NCI-H146 (cell line): ENCODE results near the gene RTF2.
"Not testable (repeated sequence)": the region's sequence is repeated elsewhere in the genome, so short reads cannot be mapped to it uniquely, and the experiment has no call there.

Experiments used
- DNase-seq: peaks from one replicate; lab custom pipeline; 2025; lab: John Stamatoyannopoulos, UW

Gene RTF2

GRCh38 chr20:56488566-56488965 is 20.1 kb downstream of the RTF2 start:
- no peak for DNase-seq

- no peak for DNase-seq
These were observed 32.7 kb downstream of the RTF2 start for GRCh38 chr20:56501116-56501515.

DNA sequence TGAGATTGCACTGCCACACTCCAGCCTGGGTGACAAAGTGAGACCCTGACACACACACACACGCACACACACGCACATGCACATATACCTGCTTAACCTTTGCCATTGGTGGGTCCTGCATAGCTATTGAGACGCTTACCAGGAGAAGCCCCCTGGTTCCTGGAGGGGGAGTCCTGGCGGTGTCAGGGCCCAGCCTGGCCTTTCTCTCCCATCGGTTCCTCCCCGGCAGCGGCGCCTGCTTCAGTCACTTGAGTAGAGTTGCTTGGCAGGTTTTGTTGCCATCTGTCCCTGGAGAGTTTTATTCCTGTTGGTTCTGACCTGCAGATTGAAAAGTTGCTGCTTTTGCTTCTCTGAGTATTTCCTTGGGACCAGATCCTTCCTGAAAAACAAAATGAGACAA is 35.5 kb downstream of the RTF2 start:
- no peak for DNase-seq

DNA sequence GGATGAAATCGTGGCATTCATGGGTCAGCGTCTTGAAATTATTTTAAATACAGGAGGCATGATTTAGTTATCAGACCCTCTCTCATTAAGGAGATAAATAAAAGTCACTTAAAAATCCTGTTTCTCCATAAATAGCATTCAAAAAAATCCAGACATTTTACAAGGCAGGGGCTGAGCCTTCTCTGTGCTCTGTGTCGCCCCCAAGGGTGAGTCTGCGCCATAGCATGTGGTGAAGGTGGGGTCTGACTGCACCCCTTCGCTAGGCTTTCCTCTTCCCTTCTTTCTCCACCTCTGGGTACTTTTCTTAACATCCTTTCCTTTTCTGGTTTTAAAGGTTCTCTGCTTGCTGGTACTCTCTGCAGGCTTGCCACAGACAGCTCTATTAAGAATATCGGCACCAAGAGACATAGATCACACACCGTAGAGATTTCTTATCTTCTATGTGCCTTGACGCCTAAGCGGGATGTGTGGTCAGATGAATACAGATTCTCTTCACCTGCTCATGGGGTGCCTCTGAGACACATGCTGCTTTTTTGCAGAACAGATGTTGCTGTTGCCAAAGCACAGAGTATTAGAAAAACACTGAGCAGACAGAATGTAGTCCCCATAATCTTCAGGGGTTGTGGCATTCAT is 36.1 kb downstream of the RTF2 start:
- no peak for DNase-seq

DNA sequence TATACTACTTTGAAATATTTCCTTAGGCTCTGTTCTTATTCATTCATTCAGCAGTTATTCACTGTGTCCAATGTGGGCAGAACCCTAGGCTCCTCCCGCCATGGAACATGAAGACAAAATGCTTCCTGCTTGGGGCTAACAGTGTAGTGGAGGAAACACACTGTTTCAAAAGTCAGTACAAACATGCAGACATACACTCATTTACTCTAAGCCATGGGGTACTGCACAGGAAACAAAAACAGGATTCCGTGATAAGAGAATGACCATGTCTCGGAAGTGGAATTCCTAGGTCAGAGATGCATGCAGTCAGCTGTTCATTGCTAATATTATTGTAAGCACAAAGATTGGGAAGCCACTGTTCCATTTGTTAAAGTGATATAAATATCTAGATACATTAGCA is 37.7 kb downstream of the RTF2 start:
- DNase-seq: no peak

DNA sequence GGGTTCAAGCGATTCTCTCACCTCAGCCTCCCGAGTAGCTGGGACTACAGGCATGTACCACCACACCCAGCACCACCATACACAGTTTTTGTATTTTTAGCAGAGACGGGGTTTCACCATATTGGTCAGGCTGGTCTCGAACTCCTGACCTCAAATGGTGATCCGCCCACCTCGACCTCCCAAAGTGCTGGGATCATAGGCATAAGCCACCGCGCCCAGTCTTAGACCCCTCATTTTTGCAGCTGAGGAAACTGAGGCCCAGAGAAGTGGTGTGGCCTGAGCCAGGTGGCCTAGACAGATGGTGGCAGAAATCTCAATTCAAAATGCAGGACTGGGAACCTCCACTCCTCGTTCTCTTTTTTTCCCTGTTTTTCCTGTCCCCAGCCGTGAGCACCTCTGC is 43.5 kb downstream of the RTF2 start:
- no peak for DNase-seq

GRCh38 chr20:56513161-56514150 is 45.0 kb downstream of the RTF2 start:
- no peak for DNase-seq

DNA sequence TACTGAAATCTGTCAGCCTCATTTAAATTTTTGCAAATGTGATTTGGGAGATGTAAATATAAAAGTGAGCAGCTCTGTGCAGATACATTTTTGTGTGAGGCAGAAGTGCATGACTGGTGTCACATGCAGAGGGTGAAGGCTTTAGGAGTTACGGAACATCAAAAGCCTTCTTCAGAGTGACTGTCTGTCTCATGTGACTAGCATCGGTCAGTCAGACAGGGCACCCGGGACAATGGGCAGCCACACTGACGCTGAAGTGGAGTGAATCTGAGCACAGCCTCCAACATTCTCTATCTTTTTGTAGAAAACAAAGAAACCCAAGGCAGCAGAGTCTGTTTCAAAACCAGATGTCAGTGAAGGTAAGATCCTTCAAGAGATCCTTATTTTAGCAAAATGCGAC is 48.2 kb downstream of the RTF2 start:
- DNase-seq: no peak

DNA sequence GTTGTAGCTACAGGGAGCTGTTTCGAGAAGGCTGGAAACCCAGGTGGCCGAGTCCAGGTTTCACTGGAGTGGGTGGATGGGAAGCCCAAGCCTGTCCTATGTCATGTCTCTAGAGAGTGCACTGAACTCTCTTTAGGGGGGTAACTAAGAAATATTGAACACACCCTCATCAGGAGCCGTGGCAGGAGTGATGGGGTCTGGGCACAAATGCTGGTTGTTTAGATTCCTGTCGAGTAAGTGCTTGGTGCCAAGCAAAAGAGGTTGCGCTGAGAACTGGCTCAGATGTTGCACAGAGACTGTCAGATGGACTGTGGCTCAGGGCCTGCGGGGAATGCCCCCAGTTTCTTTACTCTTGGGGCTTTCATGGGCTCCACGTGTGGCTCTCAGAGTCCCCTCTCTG is 48.8 kb downstream of the RTF2 start:
- no peak for DNase-seq

DNA sequence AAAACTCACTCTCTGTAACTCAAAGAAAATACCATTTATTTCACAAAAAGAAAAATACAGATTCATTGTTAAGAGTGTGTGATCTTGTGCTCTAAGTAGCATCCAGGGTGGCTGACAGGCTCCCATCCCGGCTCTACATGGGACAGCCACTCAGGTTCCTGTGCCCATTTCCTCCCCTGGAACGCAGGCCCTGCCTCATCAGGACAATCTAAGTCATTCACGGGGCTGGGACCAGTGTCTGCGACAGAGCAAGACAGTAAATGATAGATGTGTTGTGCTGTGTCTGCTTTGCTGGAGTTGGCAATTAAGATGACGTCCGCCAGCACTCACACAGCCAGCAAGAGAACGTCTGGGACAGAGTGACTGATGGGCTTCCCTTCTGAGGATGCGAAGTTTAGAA is 49.2 kb downstream of the RTF2 start:
- DNase-seq: no peak

- DNase-seq: no peak
These were observed 49.7 kb downstream of the RTF2 start for GRCh38 chr20:56518126-56518525.

- DNase-seq: no peak
These were observed 50.4 kb downstream of the RTF2 start for GRCh38 chr20:56518721-56519398.

DNA sequence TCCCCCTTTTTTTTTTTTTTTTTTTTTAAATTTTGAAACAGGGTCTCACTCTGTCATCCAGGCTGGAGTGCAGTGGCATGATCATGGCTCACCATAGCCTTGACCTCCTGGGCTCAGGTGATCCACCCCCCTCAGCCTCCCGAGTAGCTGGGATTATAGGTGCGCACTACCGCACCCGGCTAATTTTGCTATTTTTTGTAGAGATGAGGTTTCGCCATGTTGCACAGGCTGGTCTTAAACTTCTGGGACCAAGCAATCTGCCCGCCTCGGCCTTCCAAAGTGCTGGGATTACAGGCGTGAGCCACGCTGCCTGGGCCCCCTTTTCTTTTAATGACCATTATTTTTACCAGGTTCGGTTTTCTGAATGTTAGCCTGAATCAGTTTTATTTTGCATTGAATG is 51.1 kb downstream of the RTF2 start:
- DNase-seq: no peak

DNA sequence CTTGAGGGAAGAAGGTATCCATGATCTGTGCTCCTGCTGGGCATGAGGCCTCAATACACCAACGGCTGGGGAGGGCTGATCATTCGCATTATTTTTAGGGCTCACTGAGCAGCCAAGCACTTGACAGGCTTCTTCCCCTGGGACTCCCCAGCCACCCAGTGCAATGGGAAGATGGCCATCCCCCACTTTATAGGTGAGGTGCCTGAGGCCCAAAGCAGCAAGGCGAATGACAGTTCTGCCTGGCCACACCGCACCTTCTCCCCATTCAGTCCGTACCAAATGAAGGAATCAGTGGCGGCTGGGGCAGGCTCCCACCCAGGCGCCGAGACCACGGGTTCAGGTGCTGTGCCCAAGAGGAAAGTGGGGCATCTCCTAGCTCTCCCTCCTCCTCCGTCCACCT is 51.8 kb downstream of the RTF2 start:
- DNase-seq: no peak

DNA sequence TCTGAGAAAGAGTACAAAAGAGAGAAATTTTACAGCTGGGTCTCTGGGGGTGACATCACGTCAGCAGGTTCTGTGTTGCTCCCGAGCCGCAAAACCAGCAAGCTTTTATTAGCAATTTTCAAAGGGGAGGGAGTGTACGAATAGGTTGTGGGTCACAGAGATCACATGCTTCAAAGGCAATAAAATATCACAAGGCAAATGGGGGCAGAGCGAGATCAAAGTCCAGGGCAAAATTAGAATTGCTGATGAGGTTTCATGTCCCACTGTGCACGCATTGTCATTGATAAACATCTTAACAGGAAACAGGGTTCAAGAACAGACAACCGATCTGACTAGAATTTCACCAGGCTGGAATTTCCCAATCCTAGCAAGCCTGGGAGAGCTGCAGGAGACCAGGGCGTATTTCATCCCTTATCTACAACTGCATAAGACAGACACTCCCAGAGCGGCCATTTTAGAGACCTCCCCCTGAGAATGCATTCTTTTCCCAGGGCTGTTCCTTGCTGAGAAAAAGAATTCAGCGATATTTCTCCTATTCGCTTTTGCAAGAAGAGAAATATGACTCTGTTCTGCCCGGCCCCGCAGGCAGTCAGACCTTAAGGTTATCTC is 52.4 kb downstream of the RTF2 start:
- not testable (repeated sequence) for DNase-seq

- no peak for DNase-seq
These were observed 53.9 kb downstream of the RTF2 start for GRCh38 chr20:56522311-56522710.

GRCh38 chr20:56524444-56524843 is 56.0 kb downstream of the RTF2 start, which contains the start of gene FAM209A:
Gene FAM209A, plus strand, starts transcription at chr20:56524744. Its CDS starts 65 bp downstream, at chr20:56524809.
- not testable (repeated sequence) for DNase-seq

DNA sequence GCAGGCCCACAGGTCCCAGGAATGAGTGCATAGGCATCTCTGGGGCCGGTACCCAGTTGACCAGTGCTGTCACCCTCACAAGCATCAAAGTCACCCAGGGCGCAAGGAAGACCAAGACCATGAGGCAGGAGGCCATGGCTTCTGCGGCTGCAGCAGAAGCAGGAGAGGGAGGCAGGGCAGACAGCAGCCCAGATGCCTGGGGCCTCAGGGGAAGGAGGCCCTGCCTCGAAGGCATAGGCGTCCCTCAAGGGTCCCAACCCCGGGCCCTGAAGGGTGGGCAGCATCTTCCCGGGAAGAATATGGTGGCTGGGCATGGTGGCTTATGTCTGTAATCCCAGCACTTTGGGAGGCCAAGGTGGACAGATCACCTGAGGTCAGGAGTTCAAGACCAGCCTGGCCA is 59.1 kb downstream of the RTF2 start:
- no peak for DNase-seq

DNA sequence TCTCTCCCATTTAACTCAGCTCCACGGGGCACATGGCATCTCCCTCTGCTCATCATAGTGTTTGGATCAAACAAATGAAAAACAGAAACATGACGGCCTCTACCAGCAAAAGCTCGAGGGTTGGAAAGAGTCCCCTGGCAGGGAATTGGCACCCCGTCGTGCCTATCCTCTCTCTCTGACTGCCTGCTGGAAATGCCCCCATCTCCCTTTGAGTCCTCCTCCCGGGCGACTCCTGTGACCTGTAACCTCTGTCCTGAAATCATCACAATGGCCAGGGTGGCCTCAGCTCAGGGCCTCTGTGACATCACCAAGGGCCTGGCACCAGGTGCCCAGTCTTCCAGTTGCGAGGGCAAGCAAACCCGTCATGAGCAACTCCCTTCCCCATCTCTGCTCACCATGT is 64.5 kb downstream of the RTF2 start, which contains the start of gene FAM209B:
TSS of gene FAM209B (plus strand) at position 301 of the 400 bp plus-strand sequence. CDS start at position 397, 96 bp downstream.
- DNase-seq: not testable (repeated sequence)

- no peak for DNase-seq
These were observed 69.6 kb downstream of the RTF2 start for GRCh38 chr20:56537997-56538396.

DNA sequence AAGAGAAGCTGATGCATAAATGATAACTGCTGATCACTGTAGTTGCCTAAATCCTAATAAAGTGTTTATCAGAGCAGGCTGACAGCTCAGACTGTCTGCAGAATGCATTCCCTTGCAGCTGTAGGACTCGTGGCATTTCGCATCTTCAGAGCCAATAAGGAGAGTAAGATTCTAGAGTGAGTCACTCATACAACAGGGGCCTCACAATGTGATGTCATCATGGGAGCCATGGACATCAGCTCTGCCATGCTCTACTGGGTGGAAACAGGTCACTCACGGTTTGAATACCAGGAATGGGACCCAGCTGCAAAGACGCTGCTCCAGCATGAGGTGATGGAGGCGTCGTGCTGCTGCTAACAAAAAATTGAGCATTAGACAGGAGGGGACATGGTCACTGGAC is 72.0 kb downstream of the RTF2 start:
- no peak for DNase-seq

- DNase-seq: no peak
These were observed 74.1 kb downstream of the RTF2 start for GRCh38 chr20:56542489-56543030.
